NCI-H1417 treated with DMSO at 0.1 percent for 48 hours (cell line): Measurements from ENCODE around the gene NRXN3.

Source experiments
- DNase-seq: peaks from one replicate; lab custom pipeline; 2025; lab: John Stamatoyannopoulos, UW

Gene NRXN3

DNA sequence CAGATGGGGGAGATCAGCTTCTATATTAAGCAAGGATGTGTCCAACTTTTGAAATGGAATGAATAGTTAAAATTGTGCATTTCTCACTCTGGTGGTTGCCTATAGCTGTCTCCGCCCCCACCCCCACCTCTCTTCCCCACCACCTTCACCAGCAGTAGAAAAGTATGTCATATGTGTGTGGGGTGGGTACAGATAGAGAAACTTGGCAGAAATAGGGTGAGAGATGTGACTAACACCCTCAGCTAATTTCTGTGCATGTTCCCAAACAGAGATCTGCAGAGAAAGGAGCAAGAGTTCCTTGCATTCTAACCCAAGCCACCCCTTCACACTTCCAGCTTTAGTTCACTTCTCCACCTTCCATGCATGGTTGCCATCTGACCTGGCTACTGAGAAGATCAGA lies 980.1 kb downstream of the NRXN3 start:
- DNase-seq, result no peak

DNA sequence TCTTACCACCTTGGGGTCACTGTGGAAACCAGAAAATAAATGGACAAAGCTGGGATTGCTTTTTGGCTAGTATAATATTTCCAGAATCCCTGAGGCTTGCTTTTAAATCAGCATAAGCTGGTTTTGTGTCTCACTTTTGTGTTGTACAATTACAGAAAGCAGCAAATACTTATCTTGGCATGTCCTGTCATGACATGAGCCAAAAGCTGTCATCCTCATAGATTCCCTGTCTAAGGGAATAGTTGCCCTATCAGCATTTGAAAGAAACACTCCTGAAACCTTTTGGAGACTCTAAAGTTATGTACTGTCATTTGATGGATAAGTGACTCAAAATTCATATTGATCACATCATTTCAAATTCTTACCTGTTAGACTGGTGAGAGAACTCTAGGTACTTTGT lies 987.2 kb downstream of the NRXN3 start:
- no peak for DNase-seq

- DNase-seq, result no peak
Observed at GRCh38 chr14:79161571-79161970, 991.4 kb downstream of the NRXN3 start.

GRCh38 chr14:79162833-79163232 lies 992.7 kb downstream of the NRXN3 start:
- no peak for DNase-seq

DNA sequence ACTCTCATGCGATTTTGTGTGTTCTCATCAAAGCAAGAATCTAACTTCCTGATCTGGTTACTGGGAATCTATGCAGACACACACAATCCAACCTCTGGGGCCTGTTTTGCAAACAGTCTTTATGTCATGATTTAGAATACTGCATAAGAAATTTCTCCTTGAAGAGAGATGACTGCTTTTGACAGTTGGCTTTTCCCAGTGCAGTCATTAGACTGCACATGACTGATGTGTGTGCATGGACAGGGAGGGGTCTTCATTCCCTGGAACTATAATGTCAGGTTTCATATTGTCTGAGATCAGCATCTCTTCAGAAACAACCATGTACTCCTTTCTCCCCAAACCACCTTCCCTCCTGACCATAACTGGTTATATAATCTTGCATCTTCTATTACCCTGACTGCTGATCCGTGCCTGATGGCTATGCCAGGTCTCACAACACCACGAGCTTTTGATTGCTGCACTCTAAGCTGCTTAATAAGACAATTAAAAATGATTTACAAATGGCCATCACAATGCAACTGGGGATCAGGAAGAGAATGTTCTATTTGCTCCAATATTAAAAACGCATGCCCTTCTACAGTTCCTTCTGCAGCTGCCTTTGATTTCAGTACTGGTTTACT lies 995.4 kb downstream of the NRXN3 start:
- no peak for DNase-seq

DNA sequence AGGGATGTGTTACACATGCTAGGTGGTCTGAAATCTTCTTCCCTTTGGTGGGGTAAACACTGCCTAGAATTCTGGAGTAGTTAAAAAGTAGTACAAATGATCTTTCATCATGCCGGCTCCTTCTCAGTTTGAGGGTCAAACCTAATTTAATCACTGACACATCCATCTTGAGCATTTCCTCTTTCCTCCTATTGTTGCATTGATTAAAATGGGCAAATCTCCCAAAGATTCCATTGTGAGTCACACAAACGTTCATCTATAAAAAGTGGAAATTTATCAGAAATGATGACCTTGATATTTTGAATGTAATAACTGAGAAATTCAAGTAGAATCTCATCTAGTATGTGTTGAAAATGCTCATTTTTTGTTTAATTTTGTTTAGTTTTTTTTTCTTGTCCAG lies 996.0 kb downstream of the NRXN3 start:
- no peak for DNase-seq

- no peak for DNase-seq
Observed at GRCh38 chr14:79167957-79168356, 997.8 kb downstream of the NRXN3 start.

DNA sequence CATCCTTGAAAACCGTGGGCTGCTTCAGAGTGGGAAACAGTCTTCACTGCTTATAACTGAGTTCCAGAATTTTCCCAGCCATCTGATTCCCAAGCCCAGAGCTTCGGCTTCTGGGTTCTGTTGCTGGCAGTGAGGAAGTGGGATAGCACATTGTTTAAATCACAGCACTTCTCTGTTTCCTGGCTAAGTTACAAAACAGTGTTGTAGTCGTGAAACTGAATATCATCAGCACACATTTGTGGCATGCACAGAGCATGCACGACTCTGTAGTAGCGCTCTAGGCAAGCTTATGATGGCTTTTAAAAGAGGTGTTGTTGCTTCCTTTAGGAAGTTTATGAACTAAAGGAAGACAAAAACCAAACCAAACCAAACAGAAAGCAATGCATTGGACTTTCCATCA lies 1005.5 kb downstream of the NRXN3 start:
- no peak for DNase-seq

DNA sequence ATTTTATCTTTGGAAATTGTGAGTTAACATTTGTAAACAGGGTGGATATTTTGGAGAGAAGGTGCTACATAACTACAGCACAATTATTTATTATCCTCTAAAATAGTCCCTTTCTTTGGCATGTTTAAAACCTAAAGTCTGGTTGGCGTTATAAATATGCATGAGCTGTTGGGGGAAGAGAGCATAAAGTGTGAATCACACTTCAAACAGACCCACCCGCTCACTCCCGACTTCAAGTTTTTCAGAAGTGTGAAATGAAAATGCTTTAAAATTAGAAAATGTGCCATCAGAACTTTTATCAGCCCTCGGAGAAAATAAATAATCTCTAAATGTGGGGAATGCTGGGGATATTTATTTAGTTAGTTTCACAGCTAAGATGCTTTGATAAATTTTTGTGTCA lies 1006.9 kb downstream of the NRXN3 start:
- DNase-seq, result no peak

DNA sequence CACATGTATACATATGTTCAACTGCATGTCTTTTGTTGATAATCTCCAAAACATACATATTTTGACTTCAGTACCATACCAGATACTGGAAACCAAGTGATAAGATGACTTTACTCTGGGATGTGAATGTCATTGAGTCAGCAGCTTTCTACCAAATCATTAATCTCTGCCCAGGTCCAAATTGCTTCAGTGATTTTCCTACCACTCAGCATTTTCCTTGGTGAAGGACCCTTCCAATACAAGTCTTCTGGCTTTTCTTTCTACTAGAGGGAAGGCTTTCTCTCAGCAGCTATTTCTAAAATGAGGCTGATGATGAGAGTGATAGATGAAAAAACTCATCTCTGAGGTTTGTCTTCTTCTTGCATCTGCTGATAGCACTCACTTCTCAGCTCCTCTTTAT lies 1008.5 kb downstream of the NRXN3 start:
- DNase-seq, result no peak

DNA sequence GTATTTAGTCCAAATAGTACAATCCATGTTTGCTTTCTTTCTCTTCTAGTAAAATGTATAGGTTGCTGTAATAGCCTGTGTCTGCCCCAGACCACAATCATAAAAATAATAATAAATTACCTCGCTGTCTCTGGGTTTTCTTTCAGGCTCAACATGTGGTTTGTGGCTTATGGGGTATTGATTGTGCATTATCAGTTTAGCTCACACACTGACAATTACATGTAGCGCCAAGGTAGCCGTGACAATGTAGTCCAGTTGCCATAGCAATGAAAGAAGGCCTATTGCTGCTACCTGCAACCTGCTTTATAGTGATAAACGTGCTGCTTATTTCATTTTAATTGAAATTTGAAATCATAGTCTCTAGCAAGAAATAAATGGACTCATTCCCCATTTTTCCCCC lies 1009.8 kb downstream of the NRXN3 start:
- DNase-seq, result no peak

DNA sequence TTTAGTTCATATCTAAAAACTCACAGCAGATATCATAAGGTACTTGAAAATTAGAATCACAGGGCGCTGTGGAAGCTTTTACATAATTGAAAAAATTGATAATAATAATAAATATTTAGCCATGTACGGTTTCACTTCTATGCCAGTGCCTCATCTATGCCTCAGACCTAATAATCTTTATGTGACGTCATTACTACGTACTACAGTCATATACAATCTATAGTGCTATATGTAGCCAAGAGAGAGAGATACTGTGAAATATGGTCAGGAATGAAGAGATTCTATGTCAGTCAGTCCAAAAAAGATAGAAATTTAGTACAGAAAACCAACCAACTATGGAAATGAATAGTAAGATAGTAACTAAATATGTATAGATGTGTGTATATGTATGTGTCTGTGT lies 1010.5 kb downstream of the NRXN3 start:
- no peak for DNase-seq

DNA sequence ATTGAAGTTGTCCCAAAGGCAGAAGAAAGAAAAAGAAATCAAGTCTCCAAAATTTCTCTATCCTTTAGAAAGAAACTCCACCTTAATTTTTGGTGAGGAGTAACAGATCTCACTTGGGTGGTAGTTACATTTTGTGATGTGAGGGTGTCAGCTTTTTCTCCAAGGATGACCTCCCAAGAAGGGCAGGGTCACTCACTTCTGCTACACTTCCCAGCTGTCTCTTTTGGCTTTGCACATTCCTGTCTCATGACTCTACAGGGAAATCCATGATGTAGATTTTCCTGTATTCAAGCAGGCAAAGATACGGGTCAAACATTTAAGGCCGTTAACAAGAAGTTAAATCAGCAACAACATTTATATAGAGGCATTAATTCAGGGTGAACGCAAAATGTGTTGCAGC lies 1016.4 kb downstream of the NRXN3 start:
- no peak for DNase-seq

DNA sequence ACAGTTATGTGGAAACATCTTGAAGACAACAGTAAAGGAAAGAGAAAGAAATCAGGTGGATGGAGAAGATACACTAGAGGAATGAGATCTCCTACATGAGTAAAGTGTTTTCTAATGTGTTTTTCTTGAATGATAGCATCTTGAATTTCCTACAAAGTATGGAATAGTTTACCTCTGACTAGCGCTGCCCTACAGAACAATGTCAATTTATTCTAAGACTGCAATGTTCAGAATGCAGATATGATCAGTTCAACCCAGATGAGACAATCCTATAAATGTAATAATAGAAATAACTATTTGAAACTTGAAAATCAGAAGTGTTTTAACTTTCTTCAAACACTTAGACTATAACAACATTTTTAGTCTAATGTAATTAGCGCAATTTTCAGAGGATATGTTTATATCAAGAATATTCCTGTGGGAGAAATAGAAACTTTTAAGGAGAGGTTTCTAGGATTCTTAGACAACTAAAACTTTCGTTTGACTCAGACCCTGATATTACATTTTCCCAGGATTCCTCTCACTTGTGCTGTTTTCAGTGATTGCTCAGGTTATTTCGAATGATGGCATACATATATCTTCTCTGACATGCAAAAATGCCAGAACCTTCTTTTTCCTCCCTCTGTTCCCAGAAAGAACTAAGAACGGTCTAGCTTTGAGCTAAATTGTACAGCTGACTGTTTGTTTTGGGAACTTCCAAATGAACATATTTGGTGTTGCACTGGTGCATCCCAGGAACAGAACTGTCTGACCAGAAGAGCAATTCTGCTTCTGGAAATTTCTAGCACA lies 1023.7 kb downstream of the NRXN3 start:
- no peak for DNase-seq

DNA sequence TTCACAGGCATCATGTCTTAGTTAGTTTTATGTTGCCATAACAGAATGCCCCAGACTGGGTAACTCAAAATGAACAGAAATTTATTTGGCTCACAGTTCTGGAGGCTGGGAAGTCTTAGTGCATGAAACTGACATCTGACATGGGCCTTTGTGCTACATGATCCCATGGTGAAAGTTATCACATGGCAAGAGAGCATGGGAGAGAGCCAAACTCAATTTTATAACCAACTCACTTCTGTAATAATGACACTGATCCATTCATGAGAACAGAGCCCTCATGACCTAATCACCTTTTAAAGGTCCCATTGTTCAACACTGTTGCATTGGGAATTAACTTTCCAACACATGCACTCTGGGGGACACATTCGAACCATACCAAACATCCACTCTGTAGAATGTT lies 1026.0 kb downstream of the NRXN3 start:
- no peak for DNase-seq

GRCh38 chr14:79197516-79197915 lies 1027.3 kb downstream of the NRXN3 start:
- DNase-seq, result no peak

- DNase-seq, result no peak
Observed at GRCh38 chr14:79199217-79199616, 1029.0 kb downstream of the NRXN3 start.

- DNase-seq, result no peak
Observed at GRCh38 chr14:79201564-79202207, 1031.5 kb downstream of the NRXN3 start.

- no peak for DNase-seq
Observed at GRCh38 chr14:79204591-79204990, 1034.4 kb downstream of the NRXN3 start.

- no peak for DNase-seq
Observed at GRCh38 chr14:79209418-79209817, 1039.2 kb downstream of the NRXN3 start.

DNA sequence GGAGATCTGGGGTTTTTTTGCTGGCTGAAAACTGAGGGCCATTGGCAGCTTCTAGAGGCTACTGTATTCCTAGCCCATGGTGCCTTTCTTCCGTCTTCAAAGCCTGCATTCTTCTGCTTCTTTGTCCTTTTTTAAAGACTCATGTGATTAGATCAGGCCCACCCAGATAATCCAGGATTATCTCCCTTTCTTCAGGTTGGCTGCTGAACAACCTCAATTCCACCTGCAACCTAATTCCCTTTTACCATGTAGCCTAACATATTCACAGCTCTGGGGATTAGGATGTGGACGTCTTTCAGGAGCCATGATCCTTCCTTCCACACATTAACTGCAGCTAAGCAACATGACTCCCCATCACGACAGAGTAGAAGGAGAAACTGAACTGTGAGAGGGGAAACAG lies 1055.6 kb downstream of the NRXN3 start:
- DNase-seq, result no peak

- no peak for DNase-seq
Observed at GRCh38 chr14:79229383-79229909, 1059.3 kb downstream of the NRXN3 start.

GRCh38 chr14:79242666-79243065 lies 1072.5 kb downstream of the NRXN3 start:
- no peak for DNase-seq
